K562 (cell line): ENCODE results near the gene FAAH. TPM values are rescaled to one million over a fixed set of nuclear protein-coding genes. Genes with fewer than 3 reads are reported as not detected.

ENCODE experiments used
- ATAC-seq: fragments of 200-7000 bp; cut with Tn5 transposase; 3 replicates; pipeline ENCODE4 v1.9.1; 2020; ENCODE audit warnings: moderate library complexity
- BruUV-seq: library from RNA; stranded (reverse); fragments of 400-500 nt; replicated peaks from 2 replicates; lab custom pipeline; 2021; lab: Mats Ljungman, UMichigan
- CTCF ChIA-PET: fragments of 300-600 bp; formaldehyde crosslinking; extraction: SDS; loops from one replicate; lab custom pipeline; 2021; ENCODE audit warnings: low intra/inter-chr PET ratio; lab: Yijun Ruan, JAX
- POLR2A ChIA-PET: fragments of 300-600, 350-650 bp; sonication (Branson Sonifier 250); formaldehyde crosslinking; extraction: SDS; loops from one replicate; lab custom pipeline; 2021; ENCODE audit warnings: antibody characterized with exemption, inconsistent platforms; lab: Yijun Ruan, JAX
- DNase-seq, 4 experiments: peaks; one replicate each; pipeline versions ENCODE4 v3.0.0 to v3.0.0-alpha.2; 2011 to 2018; ENCODE audit warnings: low spot score in 3 of 4, mixed read lengths in 3 of 4; ENCODE audit errors: extremely low read depth in 1 of 4
- FAIRE-seq: peaks from 2 replicates; lab custom pipeline; 2011; peaks lifted over from hg19 to GRCh38; lab: Jason Lieb, UNC
- H2AFZ ChIP-seq: 2 replicates; pipeline ENCODE4 v1.6.0; 2011; ENCODE audit warnings: low read depth, low read length, control low read depth, inconsistent platforms
- H3K27ac ChIP-seq: fragments of 200-600 bp; 3 replicates; pipeline ENCODE4 v1.8.0; 2011; ENCODE audit warnings: low read depth, mild to moderate bottlenecking, control low read depth, inconsistent platforms, low read length, moderate library complexity, mixed read lengths; ENCODE audit errors: extremely low read depth
- H3K27me3 ChIP-seq, 2 experiments: fragments of 300-600 bp in 1 of 2; 2 replicates in 1 of 2; 3 replicates in 1 of 2; pipeline versions ENCODE4 v1.6.0 to v1.8.0; 2011; ENCODE audit warnings: inconsistent platforms in 2 of 2, low read length in 2 of 2, mild to moderate bottlenecking in 1 of 2, mixed read lengths in 1 of 2, moderate library complexity in 1 of 2; ENCODE audit not compliant: control insufficient read depth in 2 of 2, insufficient read depth in 2 of 2
- H3K36me3 ChIP-seq: fragments of 300-600 bp; 3 replicates; pipeline ENCODE4 v1.8.0; 2011; ENCODE audit warnings: mild to moderate bottlenecking, low read length, inconsistent platforms; ENCODE audit not compliant: control insufficient read depth, insufficient read depth
- H3K4me1 ChIP-seq, 2 experiments: fragments of 200-600 bp in 1 of 2; replicated peaks in 1 of 2; 2 replicates in 1 of 2; 3 replicates in 1 of 2; pipeline versions ENCODE4 v1.5.1 to v1.8.0; 2011; ENCODE audit warnings: inconsistent platforms in 2 of 2, low read length in 2 of 2, mild to moderate bottlenecking in 1 of 2, mixed read lengths in 1 of 2, moderate library complexity in 1 of 2; ENCODE audit not compliant: control insufficient read depth in 2 of 2, insufficient read depth in 2 of 2
- H3K4me2 ChIP-seq: 2 replicates; pipeline ENCODE4 v1.6.1; 2011; ENCODE audit warnings: low read length, control low read depth, inconsistent platforms, mixed read lengths; ENCODE audit not compliant: insufficient read depth
- H3K4me3 ChIP-seq: fragments of 200-600 bp; sonication (generic), shearing (Covaris generic); 2 replicates; pipeline ENCODE4 v1.5.1; 2016; ENCODE audit warnings: control low read depth, inconsistent platforms
- H3K79me2 ChIP-seq: fragments of 200-600 bp; 3 replicates; pipeline ENCODE4 v1.8.0; 2011; ENCODE audit warnings: low read length, inconsistent platforms; ENCODE audit not compliant: control insufficient read depth, insufficient read depth
- H3K9ac ChIP-seq, 2 experiments: 2 replicates each; pipeline versions ENCODE4 v1.6.0 to v1.6.1; 2011; ENCODE audit warnings: low read depth in 2 of 2, low read length in 2 of 2, control low read depth in 1 of 2, inconsistent platforms in 1 of 2, mild to moderate bottlenecking in 1 of 2, mixed read lengths in 1 of 2; ENCODE audit not compliant: insufficient read depth in 1 of 2
- H3K9me1 ChIP-seq: one replicate; pipeline ENCODE4 v1.6.0; 2011; ENCODE audit warnings: inconsistent platforms, mild to moderate bottlenecking, low read length, moderate library complexity; ENCODE audit not compliant: control insufficient read depth, insufficient read depth
- H3K9me3 ChIP-seq: replicated peaks from 2 replicates; pipeline ENCODE4 v1.5.1; 2011; ENCODE audit warnings: low read depth, low read length, inconsistent platforms; ENCODE audit not compliant: control insufficient read depth, insufficient read depth
- H4K20me1 ChIP-seq: replicated peaks from 2 replicates; pipeline ENCODE4 v1.6.1; 2011; ENCODE audit warnings: low read length, inconsistent platforms, mixed read lengths; ENCODE audit not compliant: control insufficient read depth, insufficient read depth
- BACH1 ChIP-seq: fragments of 200-800 bp; sonication (Bioruptor generic); IDR thresholded peaks from 2 replicates; pipeline ENCODE4 v1.6.1; 2016; ENCODE audit warnings: missing genetic modification characterization, missing compliant biosample characterization
- BRF2 ChIP-seq: IDR thresholded peaks from 3 replicates; pipeline ENCODE4 v1.6.1; 2011; ENCODE audit warnings: borderline replicate concordance, mild to moderate bottlenecking; ENCODE audit not compliant: insufficient read length, insufficient read depth
- EWSR1 ChIP-seq: fragments of 450-650 bp; IDR thresholded peaks from 2 replicates; pipeline ENCODE4 v1.6.1; 2018; ENCODE audit warnings: borderline replicate concordance, mild to moderate bottlenecking, low read depth, moderate library complexity; ENCODE audit not compliant: partially characterized antibody
- MAZ ChIP-seq, 2 experiments: fragments of 450-650 bp in 1 of 2; sonication (generic) in 1 of 2; formaldehyde crosslinking; IDR thresholded peaks in 1 of 2; conservative IDR thresholded peaks in 1 of 2; 2 replicates each; pipeline versions ENCODE4 v1.4.0 to v1.5.0; 2020; ENCODE audit warnings: mild to moderate bottlenecking in 1 of 2, missing genetic modification reagents in 1 of 2
- MCM7 ChIP-seq, 2 experiments: fragments of 450-650 bp; IDR thresholded peaks; 2 replicates each; pipeline ENCODE4 v1.6.1; 2016 to 2018
- POLR2AphosphoS5 ChIP-seq: IDR thresholded peaks from 2 replicates; pipeline ENCODE4 v1.6.1; 2011; ENCODE audit warnings: mild to moderate bottlenecking, low read depth, low read length, moderate library complexity; ENCODE audit not compliant: control insufficient read depth, insufficient read depth
- RFX1 ChIP-seq: fragments of 450-650 bp; IDR thresholded peaks from 2 replicates; pipeline ENCODE4 v1.6.1; 2016; ENCODE audit warnings: mild to moderate bottlenecking, moderate library complexity
- TFAM ChIP-seq: fragments of 250-450 bp; sonication (Bioruptor Pico); conservative IDR thresholded peaks from 2 replicates; pipeline ENCODE4 v1.5.0; 2021; ENCODE audit warnings: mild to moderate bottlenecking, moderate library complexity
- ZC3H8 ChIP-seq: fragments of 450-650 bp; IDR thresholded peaks from 2 replicates; pipeline ENCODE4 v1.6.1; 2017
- ZFP30 ChIP-seq: fragments of 250-450 bp; sonication (Bioruptor Pico); IDR thresholded peaks from 2 replicates; pipeline ENCODE4 v1.8.0; 2022; ENCODE audit warnings: moderate library complexity, mild to moderate bottlenecking, inconsistent platforms, borderline replicate concordance
- ZNF41 ChIP-seq: fragments of 250-450 bp; sonication (Bioruptor Pico); conservative IDR thresholded peaks from 2 replicates; pipeline ENCODE4 v1.4.0; 2020; ENCODE audit warnings: mild to moderate bottlenecking
- ZNF696 ChIP-seq: fragments of 250-450 bp; sonication (Bioruptor Pico); conservative IDR thresholded peaks from 2 replicates; pipeline ENCODE4 v1.4.0; 2020; ENCODE audit warnings: mild to moderate bottlenecking, moderate library complexity
- ZNF766 ChIP-seq: fragments of 200-800 bp; sonication (Bioruptor generic); conservative IDR thresholded peaks from 2 replicates; pipeline ENCODE4 v1.6.1; 2016; ENCODE audit warnings: missing genetic modification characterization, missing compliant biosample characterization
- WGBS: fragments of 100-300 bp; shearing (Covaris generic); methylation state at CpG from one replicate; pipeline ENCODE4 v1.1.6; 2016; ENCODE audit warnings: low coverage, mixed read lengths; ENCODE audit not compliant: insufficient coverage; ENCODE audit errors: missing lambda C conversion rate; 5-methylcytosine and 5-hydroxymethylcytosine counted together
- in situ Hi-C: fragments of 300-500 bp; cut with MboI; formaldehyde crosslinking; loops from 4 replicates; pipeline ENCODE4 v1.15.0; 2018; ENCODE audit warnings: inconsistent platforms, mixed read lengths
- intact Hi-C: fragments of 100-400 bp; cut with micrococcal nuclease; formaldehyde crosslinking; loops from 2 replicates; pipeline ENCODE4 v1.14.2; 2022
- polyA plus RNA-seq, 8 experiments: library from polyadenylated mRNA; depleted of rRNA in 4 of 8; stranded (reverse) in 5 of 8; unstranded in 3 of 8; fragments of >200 nt; fragmentation: Nextera tagmentation in 2 of 8; fragmentation: Illumina TruSeq in 1 of 8; extraction: Ambion mirVana in 2 of 8; extraction: Trizol in 1 of 8; gene quantifications; 2 replicates each; pipeline versions ENCODE4 v1.2.1 to v1.2.3, GENCODE V29; 2011 to 2014; ENCODE audit warnings: inconsistent platforms in 1 of 8, missing spikeins in 1 of 8
- total RNA-seq, 7 experiments: library from RNA; depleted of rRNA in 6 of 7; stranded (reverse); fragments of >200 nt in 6 of 7; fragmentation: Illumina TruSeq in 2 of 7; extraction: Trizol in 2 of 7; gene quantifications; 2 replicates each; pipeline versions ENCODE4 v1.2.1 to v1.2.3, GENCODE V29; 2011 to 2021; ENCODE audit warnings: low replicate concordance in 1 of 7

FAAH gene
- total and polyA plus RNA-seq, 9 of the 15 experiments (the other 6 are each of a cell fraction or from before 2014, with no cell fraction given), result 0.06 to 1.1 (median 0.32) TPM

GRCh38 chr1:46408356-46409062, 14.4 kb downstream of the FAAH start (continued):
- TF ChIP-seq BACH1 (tag), result no peak
- TF ChIP-seq ZFP30 (CRISPR knock-in tag), result no peak
- TF ChIP-seq ZNF41 (CRISPR knock-in tag), result no peak
- TF ChIP-seq MAZ (CRISPR knock-in tag; conservative IDR thresholded peaks at IDR 0.05 in 1 of 2, IDR thresholded peaks at IDR 0.05 in 1 of 2), result no peak
- no peak for TF ChIP-seq BRF2
- TF ChIP-seq RFX1, result no peak
- TF ChIP-seq ZC3H8, result no peak

GRCh38 chr1:46409063-46409372, 14.9 kb downstream of the FAAH start:
- no peaks in the 10 kb centered on the region for H3K36me3 ChIP-seq
- no peaks in the 10 kb centered on the region for H3K27me3 ChIP-seq
- in situ Hi-C loops (loop anchor here (5.0 kb wide), 1 partner anchor 128 kb away; a partner anchor contains a TSS), intact Hi-C loops (loop anchor here (5.0 kb wide), 2 partner anchors 68 to 77 kb away; no protein-coding TSS in a partner anchor)
- H3K9me3 ChIP-seq, result no peaks in the 10 kb centered on the region
- POLR2A ChIA-PET, result interaction anchor here (0.6 to 2.0 kb wide), 8 partner anchors 8 to 824 kb away, joined by 3 to 5 read pairs (median 3); no protein-coding TSS in a partner anchor
- H3K4me2 ChIP-seq, result no peak overlapping the region
- CTCF ChIA-PET, result no interaction called here
- H3K79me2 ChIP-seq, result no peaks in the 10 kb centered on the region
- no peak overlapping the region for H3K27ac ChIP-seq
- H3K4me3 ChIP-seq, result no peak overlapping the region
- no TSS peak for BruUV-seq
- H3K9ac ChIP-seq, result peak overlapping the region in 1 of 2 experiments; percentile 10; a peak in 1 of 4 replicates
- no peak for ATAC-seq
- H3K9me1 ChIP-seq, result peaks cover 5% of the 10 kb centered on the region
- no peak for TF ChIP-seq ZNF696 (CRISPR knock-in tag)
- TF ChIP-seq MCM7 (IDR thresholded peaks at IDR 0.05), result no peak
- no peak for TF ChIP-seq POLR2AphosphoS5
- no peak for TF ChIP-seq ZNF766
- no peak for TF ChIP-seq TFAM (CRISPR knock-in tag)
- no peak for TF ChIP-seq EWSR1
- H3K4me1 ChIP-seq, result peaks cover 20 to 56% of the 10 kb centered on the region in 2 experiments; a peak in 4 of 5 replicates
- no peak overlapping the region for H2AFZ ChIP-seq
- no peak for FAIRE-seq
- WGBS, result 22% methylated on average over 1 of the region's 1 CpG
- H4K20me1 ChIP-seq, result no peaks in the 10 kb centered on the region
- no peak for DNase-seq
